ENCODE data around the gene USF1. TPM values are rescaled to one million over a fixed set of nuclear protein-coding genes. Genes with fewer than 3 reads are reported as not detected.

USF1 gene
- polyA plus RNA-seq, 1 of the 3 experiments (the other 2 are of a cell fraction) = 43.1 TPM

- Histone ChIP-seq H3K9ac (no peak overlapping the region), H2AFZ (ENCODE audit: low read depth) (no peak overlapping the region), H3K4me3 (ENCODE audit: low read depth in 2 of 2, low read length in 1 of 2) (no peak overlapping the region), H3K27ac (ENCODE audit: low read depth in 2 of 2, low read length in 1 of 2) (no peak overlapping the region), H3K79me2 (ENCODE audit: insufficient read depth) (no peaks in the 10 kb centered on the region), H3K9me3 (no peaks in the 10 kb centered on the region), H3K36me3 (replicated peaks in 1 of 2; ENCODE audit: control insufficient read depth in 1 of 2, insufficient read depth in 2 of 2, low read length in 1 of 2) (no peaks in the 10 kb centered on the region), H3K4me2 (no peak overlapping the region), H3K27me3 (ENCODE audit: insufficient read depth) (no peaks in the 10 kb centered on the region), H3K9me2 (no peaks in the 10 kb centered on the region), H4K20me1 (ENCODE audit: insufficient read depth) (no peaks in the 10 kb centered on the region), H3F3A (replicated peaks; ENCODE audit: insufficient read depth) (no peaks in the 10 kb centered on the region), H3K4me1 (ENCODE audit: control insufficient read depth in 1 of 2, insufficient read depth in 2 of 2, low read depth in 1 of 2, low read length in 1 of 2) (no peaks in the 10 kb centered on the region; a peak in 1 of 4 replicates)
- WGBS (ENCODE audit: low lambda C conversion rate) = 87% methylated on average over 8 of the region's 8 CpGs
- DNase-seq = no peak
- TF ChIP-seq FOXM1 (IDR thresholded peaks at IDR 0.05; ENCODE audit: low read depth) (no peak), RAD21 (IDR thresholded peaks at IDR 0.05; ENCODE audit: low read length) (no peak), GABPA (IDR thresholded peaks at IDR 0.05; ENCODE audit: low read depth) (no peak), RXRA (IDR thresholded peaks at IDR 0.05; ENCODE audit: borderline replicate concordance, low read depth) (no peak), IRF3 (IDR thresholded peaks at IDR 0.05; ENCODE audit: low read depth, low read length) (no peak), USF1 (IDR thresholded peaks at IDR 0.05; ENCODE audit: borderline replicate concordance, low read depth) (no peak), NFIC (IDR thresholded peaks at IDR 0.05; ENCODE audit: borderline replicate concordance) (no peak), ELF1 (IDR thresholded peaks at IDR 0.05) (no peak), FOXJ3 (CRISPR knock-in tag; IDR thresholded peaks at IDR 0.05) (no peak), TAF1 (IDR thresholded peaks at IDR 0.05; ENCODE audit: borderline replicate concordance, low read depth, low read length) (no peak)
- TF ChIP-seq, protein P1, sequence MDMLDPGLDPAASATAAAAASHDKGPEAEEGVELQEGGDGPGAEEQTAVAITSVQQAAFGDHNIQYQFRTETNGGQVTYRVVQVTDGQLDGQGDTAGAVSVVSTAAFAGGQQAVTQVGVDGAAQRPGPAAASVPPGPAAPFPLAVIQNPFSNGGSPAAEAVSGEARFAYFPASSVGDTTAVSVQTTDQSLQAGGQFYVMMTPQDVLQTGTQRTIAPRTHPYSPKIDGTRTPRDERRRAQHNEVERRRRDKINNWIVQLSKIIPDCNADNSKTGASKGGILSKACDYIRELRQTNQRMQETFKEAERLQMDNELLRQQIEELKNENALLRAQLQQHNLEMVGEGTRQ (IDR thresholded peaks at IDR 0.05; ENCODE audit: borderline replicate concordance, low read depth, low read length) = no peak
- POLR2A ChIA-PET = no interaction called here
- CTCF ChIA-PET = interaction anchor here (1.5 to 2.4 kb wide), 2 partner anchors 9 to 16 kb away, joined by 3 to 8 read pairs; no protein-coding TSS in a partner anchor
These were observed 39.2 kb downstream of the USF1 start for GRCh38 chr1:161006563-161006962.

DNA sequence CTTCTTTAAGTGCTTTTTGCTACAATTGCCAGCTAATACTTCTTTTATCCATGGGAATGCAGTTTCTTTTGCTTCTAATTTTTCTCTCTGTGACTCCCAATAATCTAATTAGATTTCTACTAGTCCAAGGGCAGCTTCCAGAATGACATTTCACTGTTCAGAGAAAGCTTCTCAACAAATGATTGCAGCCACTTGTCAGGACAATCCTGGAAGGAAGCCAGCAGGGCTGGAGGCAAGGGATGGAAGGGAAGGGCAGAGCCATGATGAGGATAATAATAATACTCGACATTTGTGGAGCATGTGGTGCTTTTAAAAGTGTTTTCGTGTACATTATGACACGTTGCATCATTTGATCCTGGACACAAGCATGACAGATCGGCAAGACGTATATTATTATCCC lies 44.3 kb downstream of the USF1 start:
- ChIA-PET POLR2A (interaction anchor here (1.1 kb wide), 1 partner anchor 36 kb away, joined by 11 read pairs; no protein-coding TSS in a partner anchor), CTCF (interaction anchor here (0.9 to 3.7 kb wide), 5 partner anchors 11 to 96 kb away, joined by 3 to 23 read pairs (median 4); no protein-coding TSS in a partner anchor)
- H3K27ac ChIP-seq (ENCODE audit: low read depth in 2 of 2, low read length in 1 of 2) = no peak overlapping the region
- H3K9me2 ChIP-seq = no peaks in the 10 kb centered on the region
- no peak for DNase-seq
- H3K9me3 ChIP-seq = no peaks in the 10 kb centered on the region
- H3K79me2 ChIP-seq (ENCODE audit: insufficient read depth) = no peaks in the 10 kb centered on the region
- no peaks in the 10 kb centered on the region for H4K20me1 ChIP-seq (ENCODE audit: insufficient read depth)
- no peak overlapping the region for H2AFZ ChIP-seq (ENCODE audit: low read depth)
- no peak overlapping the region for H3K4me2 ChIP-seq
- no peaks in the 10 kb centered on the region; a peak in 2 of 4 replicates for H3K4me1 ChIP-seq (ENCODE audit: control insufficient read depth in 1 of 2, insufficient read depth in 2 of 2, low read depth in 1 of 2, low read length in 1 of 2)
- TF ChIP-seq, protein P2, sequence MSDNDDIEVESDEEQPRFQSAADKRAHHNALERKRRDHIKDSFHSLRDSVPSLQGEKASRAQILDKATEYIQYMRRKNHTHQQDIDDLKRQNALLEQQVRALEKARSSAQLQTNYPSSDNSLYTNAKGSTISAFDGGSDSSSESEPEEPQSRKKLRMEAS (IDR thresholded peaks at IDR 0.05; ENCODE audit: low read depth) = no peak
- no peak for TF ChIP-seq NRF1 (IDR thresholded peaks at IDR 0.05; ENCODE audit: low read depth, low read length)
- no peak; the same call in 1 of the 2 replicates for TF ChIP-seq MXI1 (IDR thresholded peaks at IDR 0.05; ENCODE audit: low read depth, low read length)
- no peak for TF ChIP-seq JUND (IDR thresholded peaks at IDR 0.05)
- TF ChIP-seq GABPA (IDR thresholded peaks at IDR 0.05; ENCODE audit: low read depth) = no peak
- TF ChIP-seq, protein P3, sequence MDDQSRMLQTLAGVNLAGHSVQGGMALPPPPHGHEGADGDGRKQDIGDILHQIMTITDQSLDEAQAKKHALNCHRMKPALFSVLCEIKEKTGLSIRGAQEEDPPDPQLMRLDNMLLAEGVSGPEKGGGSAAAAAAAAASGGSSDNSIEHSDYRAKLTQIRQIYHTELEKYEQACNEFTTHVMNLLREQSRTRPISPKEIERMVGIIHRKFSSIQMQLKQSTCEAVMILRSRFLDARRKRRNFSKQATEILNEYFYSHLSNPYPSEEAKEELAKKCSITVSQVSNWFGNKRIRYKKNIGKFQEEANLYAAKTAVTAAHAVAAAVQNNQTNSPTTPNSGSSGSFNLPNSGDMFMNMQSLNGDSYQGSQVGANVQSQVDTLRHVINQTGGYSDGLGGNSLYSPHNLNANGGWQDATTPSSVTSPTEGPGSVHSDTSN (IDR thresholded peaks at IDR 0.05) = no peak
- no peak for TF ChIP-seq RAD21 (IDR thresholded peaks at IDR 0.05; ENCODE audit: low read length)
- 62% methylated on average over 5 of the region's 5 CpGs for WGBS (ENCODE audit: low lambda C conversion rate)
- no peak overlapping the region for H3K4me3 ChIP-seq (ENCODE audit: low read depth in 2 of 2, low read length in 1 of 2)
- no peak overlapping the region for H3K9ac ChIP-seq
- no peaks in the 10 kb centered on the region for H3K36me3 ChIP-seq (replicated peaks in 1 of 2; ENCODE audit: control insufficient read depth in 1 of 2, insufficient read depth in 2 of 2, low read length in 1 of 2)
- H3K27me3 ChIP-seq (ENCODE audit: insufficient read depth) = no peaks in the 10 kb centered on the region
- peaks cover under 1% of the 10 kb centered on the region for H3F3A ChIP-seq (replicated peaks; ENCODE audit: insufficient read depth)
